HepG2 (cell line): Measurements from ENCODE around the gene SWSAP1. TPM values are rescaled to one million over a fixed set of nuclear protein-coding genes. Genes with fewer than 3 reads are reported as not detected.

Experiments
- AFF4 ChIP-seq: sonication (generic); formaldehyde crosslinking; IDR thresholded peaks from 2 replicates; pipeline ENCODE4 v1.4.0; 2020; ENCODE audit warnings: missing genetic modification reagents
- CBX1 ChIP-seq: IDR thresholded peaks from one replicate; pipeline ENCODE4 v1.6.1; 2016; ENCODE audit warnings: antibody characterized with exemption, low read depth
- CENPBD1 ChIP-seq: sonication (generic); formaldehyde crosslinking; IDR thresholded peaks from 2 replicates; pipeline ENCODE4 v1.8.0; 2022; ENCODE audit warnings: missing genetic modification reagents, low read depth, mild to moderate bottlenecking, borderline replicate concordance
- CENPT ChIP-seq: sonication (generic); formaldehyde crosslinking; IDR thresholded peaks from 2 replicates; pipeline ENCODE4 v1.8.0; 2022; ENCODE audit warnings: low read depth, mild to moderate bottlenecking, moderate library complexity, missing genetic modification reagents
- CHCHD3 ChIP-seq: sonication (generic); formaldehyde crosslinking; IDR thresholded peaks from 2 replicates; pipeline ENCODE4 v1.8.0; 2022; ENCODE audit warnings: mild to moderate bottlenecking, missing genetic modification reagents, moderate library complexity
- ETV6 ChIP-seq: sonication (generic); formaldehyde crosslinking; conservative IDR thresholded peaks from 2 replicates; pipeline ENCODE4 v1.4.0; 2020; ENCODE audit warnings: missing genetic modification reagents
- HES4 ChIP-seq: sonication (generic); formaldehyde crosslinking; IDR thresholded peaks from 2 replicates; pipeline ENCODE4 v1.9.0; 2021; ENCODE audit warnings: mild to moderate bottlenecking, missing genetic modification reagents, borderline replicate concordance
- PCBP1 ChIP-seq: fragments of 200-400 bp; formaldehyde crosslinking; IDR thresholded peaks from 2 replicates; pipeline ENCODE4 v1.6.1; 2017; ENCODE audit warnings: mild to moderate bottlenecking, low read depth, low read length, borderline replicate concordance
- SOX5 ChIP-seq: IDR thresholded peaks from 2 replicates; pipeline ENCODE4 v1.6.1; 2016; ENCODE audit warnings: borderline replicate concordance
- TARDBP ChIP-seq: sonication (generic); formaldehyde crosslinking; IDR thresholded peaks from 2 replicates; pipeline ENCODE4 v1.8.0; 2022; ENCODE audit warnings: mild to moderate bottlenecking, missing genetic modification reagents
- U2AF1 ChIP-seq: fragments of 200-400 bp; formaldehyde crosslinking; optimal IDR thresholded peaks from 2 replicates; pipeline ENCODE3; 2017; ENCODE audit warnings: mild to moderate bottlenecking, low read depth, low read length
- ZFP36L2 ChIP-seq: sonication (generic); formaldehyde crosslinking; IDR thresholded peaks from 2 replicates; pipeline ENCODE4 v1.4.0; 2020; ENCODE audit warnings: missing genetic modification reagents
- ZNF101 ChIP-seq: sonication (generic); formaldehyde crosslinking; IDR thresholded peaks from 2 replicates; pipeline ENCODE4 v1.4.0; 2020; ENCODE audit warnings: mild to moderate bottlenecking, low read depth, missing genetic modification reagents, borderline replicate concordance
- ZNF143 ChIP-seq: sonication (generic); formaldehyde crosslinking; IDR thresholded peaks from 2 replicates; pipeline ENCODE4 v1.4.0; 2020; ENCODE audit warnings: missing genetic modification reagents
- ZNF432 ChIP-seq: sonication (generic); formaldehyde crosslinking; IDR thresholded peaks from 2 replicates; pipeline ENCODE4 v1.5.0; 2020; ENCODE audit warnings: missing genetic modification reagents, mild to moderate bottlenecking, borderline replicate concordance
- ZNF574 ChIP-seq: sonication (generic); formaldehyde crosslinking; IDR thresholded peaks from 2 replicates; pipeline ENCODE4 v1.4.0; 2020; ENCODE audit warnings: missing genetic modification reagents
- ZNF678 ChIP-seq: sonication (generic); formaldehyde crosslinking; IDR thresholded peaks from 2 replicates; pipeline ENCODE4 v1.4.0; 2020; ENCODE audit warnings: mild to moderate bottlenecking, missing genetic modification reagents
- ZNF691 ChIP-seq: sonication (generic); formaldehyde crosslinking; IDR thresholded peaks from 2 replicates; pipeline ENCODE4 v1.4.0; 2020; ENCODE audit warnings: missing genetic modification reagents, low read depth, mild to moderate bottlenecking, borderline replicate concordance
- ZNF792 ChIP-seq: IDR thresholded peaks from 2 replicates; pipeline ENCODE4 v1.6.1; 2016
- ZSCAN30 ChIP-seq: sonication (generic); formaldehyde crosslinking; IDR thresholded peaks from 2 replicates; pipeline ENCODE4 v1.5.0; 2020; ENCODE audit warnings: mild to moderate bottlenecking, missing genetic modification reagents
- ZZZ3 ChIP-seq: sonication (generic); formaldehyde crosslinking; IDR thresholded peaks from 2 replicates; pipeline ENCODE4 v1.4.0; 2020; ENCODE audit warnings: missing genetic modification reagents, mild to moderate bottlenecking, borderline replicate concordance
- polyA plus RNA-seq, 8 experiments: library from polyadenylated mRNA; depleted of rRNA in 3 of 8; stranded (reverse) in 7 of 8; unstranded in 1 of 8; fragments of >200 nt; fragmentation: Illumina TruSeq in 4 of 8; extraction: Trizol in 4 of 8; gene quantifications; 2 replicates each; pipeline versions ENCODE4 v1.2.1 to v1.2.3, GENCODE V29; 2011 to 2016; ENCODE audit warnings: low read depth in 4 of 8, missing spikeins in 1 of 8, mixed read lengths in 1 of 8; ENCODE audit not compliant: insufficient read depth in 1 of 8
- total RNA-seq, 5 experiments: library from RNA; depleted of rRNA; stranded (reverse); fragments of >200 nt; fragmentation: Illumina TruSeq; extraction: Trizol; gene quantifications; 2 replicates each; pipeline ENCODE4 v1.2.3, GENCODE V29; 2016; ENCODE audit warnings: low read depth in 1 of 5

The SWSAP1 gene
- total and polyA plus RNA-seq, 2 of the 13 experiments (the other 11 are each of a cell fraction or from before 2014, with no cell fraction given), result 2.7 to 3.3 TPM

GRCh38 chr19:11418549-11419506, 44.4 kb downstream of the SWSAP1 start, which contains the start of gene RGL3 (continued):
- no peak for TF ChIP-seq U2AF1
- TF ChIP-seq SOX5 (CRISPR knock-in tag), result no peak
- no peak for TF ChIP-seq AFF4 (CRISPR knock-in tag)
- no peak for TF ChIP-seq CENPBD1
- TF ChIP-seq ZNF792 (CRISPR knock-in tag), result 0 out of 2 replicates have a peak, but pooled peaks have one; percentile 19
- TF ChIP-seq TARDBP, result no peak
- TF ChIP-seq ZNF101 (CRISPR knock-in tag), result no peak
- TF ChIP-seq CENPT (CRISPR knock-in tag), result no peak
- no peak for TF ChIP-seq ZNF691 (CRISPR knock-in tag)
- TF ChIP-seq ZSCAN30 (CRISPR knock-in tag), result no peak
- 0 out of 2 replicates have a peak, but pooled peaks have one; percentile 3 for TF ChIP-seq ZNF574 (CRISPR knock-in tag)
- no peak for TF ChIP-seq CHCHD3 (CRISPR knock-in tag)
- no peak for TF ChIP-seq CBX1
- no peak for TF ChIP-seq ZZZ3
- no peak for TF ChIP-seq ZNF678 (CRISPR knock-in tag)
- TF ChIP-seq PCBP1, result no peak
- TF ChIP-seq ZNF143, result no peak
- TF ChIP-seq ZFP36L2 (CRISPR knock-in tag), result no peak
- TF ChIP-seq ETV6 (CRISPR knock-in tag), result no peak
- TF ChIP-seq HES4 (CRISPR knock-in tag), result no peak
- no peak for TF ChIP-seq ZNF432
